ACHN (cell line): ENCODE measurements around the gene RHOU.

Experiments
- DNase-seq: peaks from one replicate; pipeline ENCODE4 v3.0.0-alpha.2; 2015
- in situ Hi-C: cut with HindIII; loops from 2 replicates; pipeline ENCODE4 v1.10.0; 2017; ENCODE audit warnings: low sequenced_read_pairs, low pct_ligation_motif_present, low pct_unique_long_range_greater_than_20kb

RHOU gene

GRCh38 chr1:228778466-228778865 is 43.2 kb downstream of the RHOU start:
- DNase-seq, result no peak
- in situ Hi-C loops, result no loop called here

GRCh38 chr1:228778961-228779360 is 43.7 kb downstream of the RHOU start:
- no peak for DNase-seq
- in situ Hi-C loops, result no loop called here

- no peak for DNase-seq
- in situ Hi-C loops, result no loop called here
Measured at GRCh38 chr1:228781161-228781808, 46.0 kb downstream of the RHOU start.

GRCh38 chr1:228781809-228782661 is 46.8 kb downstream of the RHOU start:
- in situ Hi-C loops, result no loop called here
- no peak for DNase-seq

GRCh38 chr1:228782662-228783417 is 47.6 kb downstream of the RHOU start:
- DNase-seq, result no peak
- in situ Hi-C loops, result no loop called here

GRCh38 chr1:228783418-228784040 is 48.2 kb downstream of the RHOU start:
- no peak for DNase-seq
- in situ Hi-C loops, result no loop called here

GRCh38 chr1:228784181-228784580 is 48.9 kb downstream of the RHOU start:
- in situ Hi-C loops, result no loop called here
- DNase-seq, result no peak

GRCh38 chr1:228785366-228786330 is 50.4 kb downstream of the RHOU start:
- DNase-seq, result no peak
- in situ Hi-C loops, result no loop called here

- in situ Hi-C loops, result no loop called here
- no peak for DNase-seq
Measured at GRCh38 chr1:228786361-228787129, 51.3 kb downstream of the RHOU start.

- in situ Hi-C loops, result no loop called here
- DNase-seq, result no peak
Measured at GRCh38 chr1:228791791-228792190, 56.5 kb downstream of the RHOU start.

GRCh38 chr1:228792601-228793000 is 57.3 kb downstream of the RHOU start:
- in situ Hi-C loops, result no loop called here
- DNase-seq, result no peak

GRCh38 chr1:228793032-228793431 is 57.8 kb downstream of the RHOU start:
- in situ Hi-C loops, result no loop called here
- DNase-seq, result no peak

- DNase-seq, result no peak
- in situ Hi-C loops, result no loop called here
Measured at GRCh38 chr1:228794173-228794572, 58.9 kb downstream of the RHOU start.

GRCh38 chr1:228794810-228795209 is 59.5 kb downstream of the RHOU start:
- DNase-seq, result no peak
- in situ Hi-C loops, result no loop called here

- no peak for DNase-seq
- in situ Hi-C loops, result no loop called here
Measured at GRCh38 chr1:228795596-228795995, 60.3 kb downstream of the RHOU start.
